Measurements from ENCODE around the gene PRR20A.
"Not testable (repeated sequence)": the region's sequence is repeated elsewhere in the genome, so short reads cannot be mapped to it uniquely, and the experiment has no call there.

DNA sequence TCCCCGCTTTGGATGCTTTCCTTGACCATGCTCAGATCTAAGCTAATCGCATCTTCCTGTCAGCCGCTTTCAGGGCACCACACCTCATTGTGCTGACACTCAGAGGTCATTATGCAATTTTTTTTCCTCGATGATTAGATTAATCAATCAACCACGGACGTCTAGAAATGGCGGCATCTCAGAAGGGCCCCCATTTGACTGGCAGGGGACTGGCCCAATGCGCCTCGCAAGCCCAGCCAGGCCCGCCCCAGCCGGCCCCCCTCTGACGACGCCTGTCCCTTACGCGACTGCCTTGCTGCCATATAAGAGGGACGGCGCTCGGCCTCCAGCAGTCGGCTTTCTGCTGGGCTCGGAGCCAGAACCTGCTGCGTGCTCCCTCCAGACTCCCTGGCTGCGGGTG, 19.6 kb downstream of the PRR20A start, which contains the start of gene PRR20D:
- TF ChIP-seq POLR2AphosphoS5 (IDR thresholded peaks at IDR 0.05; ENCODE audit: low read depth, low read length); SIN3A (IDR thresholded peaks at IDR 0.05; ENCODE audit: borderline replicate concordance, insufficient read depth, low read length); FOXP2 (optimal IDR thresholded peaks at IDR 0.05; ENCODE audit: borderline replicate concordance, extremely low read depth, extremely low read length, insufficient read depth): not testable (repeated sequence)

Data from PFSK-1 (cell line).